Pons (tissue), 1 donor: Measurements from ENCODE around the gene ELAVL1.
"Not testable (repeated sequence)": the region's sequence is repeated elsewhere in the genome, so short reads cannot be mapped to it uniquely, and the experiment has no call there.

Experiments
- DNase-seq: peaks from one replicate; pipeline ENCODE4 v3.0.0-alpha.2; 2016; ENCODE audit warnings: low spot score

ELAVL1 gene

GRCh38 chr19:7921302-7921966, 84.0 kb downstream of the ELAVL1 start:
- DNase-seq: no peak

GRCh38 chr19:7920519-7921301, 84.7 kb downstream of the ELAVL1 start:
- DNase-seq: peak; percentile 96

GRCh38 chr19:7919610-7920518, 85.6 kb downstream of the ELAVL1 start, which contains the start of gene SNAPC2:
SNAPC2 (plus strand) TSS chr19:7920338; CDS start chr19:7920367, 29 bp downstream.
- peak; percentile 79 for DNase-seq

- no peak for DNase-seq
These were observed 86.6 kb downstream of the ELAVL1 start for GRCh38 chr19:7918615-7919421.

GRCh38 chr19:7918062-7918614, 87.3 kb downstream of the ELAVL1 start:
- DNase-seq: not testable (repeated sequence)

GRCh38 chr19:7917267-7918061, 88.0 kb downstream of the ELAVL1 start:
- no peak for DNase-seq

- no peak for DNase-seq
These were observed 88.5 kb downstream of the ELAVL1 start for GRCh38 chr19:7916955-7917266.

- no peak for DNase-seq
These were observed 89.1 kb downstream of the ELAVL1 start for GRCh38 chr19:7916103-7916954.

- DNase-seq: no peak
These were observed 90.0 kb downstream of the ELAVL1 start for GRCh38 chr19:7915250-7916102.

- no peak for DNase-seq
These were observed 90.8 kb downstream of the ELAVL1 start, which contains the start of gene TGFBR3L for GRCh38 chr19:7914598-7915045. TGFBR3L (plus strand) TSS chr19:7914830.

GRCh38 chr19:7914099-7914498, 91.3 kb downstream of the ELAVL1 start:
- DNase-seq: no peak

- no peak for DNase-seq
These were observed 91.8 kb downstream of the ELAVL1 start for GRCh38 chr19:7913652-7914051.

- DNase-seq: no peak
These were observed 92.5 kb downstream of the ELAVL1 start for GRCh38 chr19:7912697-7913564.

- DNase-seq: no peak
These were observed 93.2 kb downstream of the ELAVL1 start for GRCh38 chr19:7912144-7912696.

GRCh38 chr19:7911508-7912143, 93.8 kb downstream of the ELAVL1 start:
- DNase-seq: no peak

GRCh38 chr19:7910321-7911161, 94.9 kb downstream of the ELAVL1 start:
- no peak for DNase-seq
